HG03095 (cell line): ENCODE measurements around the gene PLEKHD1.
"Not testable (repeated sequence)": the region's sequence is repeated elsewhere in the genome, so short reads cannot be mapped to it uniquely, and the experiment has no call there.

Source experiments
- ATAC-seq: cut with Tn5 transposase; IDR thresholded peaks from one replicate; pipeline ENCODE4 v1.9.1; 2021; ENCODE audit warnings: moderate library complexity; ENCODE audit not compliant: unreplicated experiment

Gene PLEKHD1

DNA sequence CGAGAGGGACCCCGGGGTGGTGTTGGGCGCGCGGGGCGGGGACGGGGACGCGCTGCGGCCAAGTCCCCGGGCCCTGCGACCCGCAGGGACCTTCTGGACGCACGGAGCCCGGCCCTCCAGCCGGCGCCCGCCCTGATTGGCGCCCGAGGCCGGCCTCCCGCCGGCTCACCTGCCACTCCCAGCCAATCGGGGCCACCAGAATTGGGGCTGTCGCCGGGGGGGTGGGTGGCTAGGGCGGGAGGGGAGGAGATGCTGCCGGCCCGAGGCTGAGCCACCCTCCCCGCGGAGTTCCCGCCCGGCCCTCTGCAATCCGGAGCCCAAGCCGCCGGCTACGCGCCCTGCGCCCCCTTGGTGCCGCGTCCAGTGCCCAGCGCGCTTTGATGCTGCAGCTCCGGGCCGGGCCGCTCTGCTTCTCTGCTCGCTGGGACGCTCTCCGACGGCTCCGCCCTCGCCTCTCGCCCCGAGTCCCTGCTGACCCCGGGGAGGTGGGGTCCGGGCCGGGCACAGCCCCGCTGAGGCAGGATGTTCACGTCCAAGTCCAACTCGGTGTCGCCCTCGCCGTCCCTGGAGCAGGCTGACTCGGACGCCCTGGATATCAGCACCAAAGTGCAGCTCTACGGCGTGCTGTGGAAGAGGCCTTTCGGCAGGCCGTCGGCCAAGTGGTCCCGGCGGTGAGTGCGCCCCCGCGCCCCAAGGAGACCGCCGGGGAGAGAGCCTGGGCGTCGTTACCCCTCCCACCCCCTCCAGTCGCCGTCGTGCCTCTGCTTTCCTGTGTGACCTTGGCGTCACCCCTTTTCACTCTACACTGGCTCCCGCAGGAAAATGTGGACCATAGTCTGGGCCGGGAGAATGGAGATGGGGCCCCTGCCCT, at the start of gene PLEKHD1:
TSS of gene PLEKHD1 (plus strand) at position 285 of the 871 bp plus-strand sequence. CDS start at position 523, 238 bp downstream.
- ATAC-seq = no peak

DNA sequence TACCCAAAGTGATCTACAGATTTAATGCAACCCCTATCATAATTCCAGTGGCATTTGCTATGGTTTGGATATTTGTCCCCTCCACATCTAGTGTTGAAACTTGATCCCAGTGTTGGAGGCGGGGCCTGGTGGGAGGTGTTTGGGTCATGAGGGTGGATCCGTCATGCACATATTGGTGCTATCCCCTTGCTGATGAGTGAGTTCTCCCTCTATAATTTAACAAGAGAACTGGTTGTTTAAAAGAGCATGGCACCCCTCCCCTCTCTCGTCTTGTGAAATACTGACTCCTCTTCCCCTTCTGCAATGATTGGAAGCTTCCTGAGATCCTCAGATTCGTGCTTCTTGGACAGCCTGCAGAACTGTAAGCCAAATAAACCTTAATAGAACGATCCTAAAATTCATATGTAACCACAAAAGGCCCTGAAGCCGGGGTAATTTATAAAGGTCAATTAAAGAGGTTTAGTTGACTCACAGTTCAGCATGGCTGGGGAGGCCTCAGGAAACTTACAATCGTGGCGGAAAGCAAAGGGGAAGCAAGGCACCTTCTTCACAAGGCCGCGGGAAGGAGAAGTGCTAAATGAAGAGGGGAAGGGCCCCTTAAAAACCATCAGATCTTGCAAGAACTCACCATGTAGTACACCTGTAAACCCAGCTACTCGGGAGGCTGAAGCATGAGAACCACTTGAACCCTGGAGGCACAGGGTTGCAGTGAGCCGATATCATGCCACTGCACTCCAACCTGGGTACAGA, 44.8 kb upstream of the PLEKHD1 start:
- no peak for ATAC-seq

- peak; percentile 85 for ATAC-seq
Observed at GRCh38 chr14:69441948-69442347, 42.6 kb upstream of the PLEKHD1 start.

DNA sequence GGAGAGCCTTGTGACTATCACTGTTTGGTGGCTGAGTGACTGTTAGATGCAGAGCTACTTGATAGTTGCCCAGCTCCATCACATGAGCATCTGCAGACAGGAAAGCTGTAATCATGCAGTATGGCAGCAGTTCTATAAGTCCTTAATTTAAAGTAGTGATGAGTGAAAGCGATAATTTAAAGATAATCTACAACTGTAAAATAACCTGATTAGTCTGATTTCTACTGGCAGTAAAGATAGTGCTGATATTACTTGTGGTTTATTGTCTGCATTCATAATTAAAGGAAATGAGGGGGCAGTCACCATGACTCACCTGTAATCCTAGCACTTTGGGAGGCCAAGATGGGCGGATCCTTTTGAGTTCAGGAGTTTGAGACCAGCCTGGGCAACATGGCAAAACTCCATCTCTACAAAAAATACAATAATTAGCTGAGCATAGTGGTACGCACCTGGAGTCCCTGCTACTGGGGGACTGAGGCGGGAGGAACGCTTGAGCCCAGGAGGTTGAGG, 41.2 kb upstream of the PLEKHD1 start:
- ATAC-seq = no peak

- no peak for ATAC-seq
Observed at GRCh38 chr14:69449216-69449615, 35.3 kb upstream of the PLEKHD1 start.

DNA sequence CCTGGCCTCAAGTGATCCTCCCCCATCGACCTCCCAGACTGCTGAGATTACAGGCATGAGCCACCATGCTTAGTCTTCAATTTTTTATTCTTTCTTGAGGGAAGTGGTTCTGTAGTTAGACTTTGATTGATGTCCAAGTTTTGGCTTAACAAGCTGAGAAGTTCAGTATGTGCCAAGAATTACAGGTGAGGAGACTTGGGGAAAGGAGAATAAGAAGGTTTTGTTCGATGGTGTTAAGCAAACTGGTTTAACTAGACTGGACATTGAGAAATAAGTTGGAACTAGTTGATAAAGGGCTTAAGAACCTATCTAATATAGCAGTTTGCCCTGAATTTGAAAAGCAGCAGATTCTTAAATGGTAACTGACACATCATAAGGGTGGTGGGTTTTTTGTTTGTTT, 32.6 kb upstream of the PLEKHD1 start:
- no peak for ATAC-seq

DNA sequence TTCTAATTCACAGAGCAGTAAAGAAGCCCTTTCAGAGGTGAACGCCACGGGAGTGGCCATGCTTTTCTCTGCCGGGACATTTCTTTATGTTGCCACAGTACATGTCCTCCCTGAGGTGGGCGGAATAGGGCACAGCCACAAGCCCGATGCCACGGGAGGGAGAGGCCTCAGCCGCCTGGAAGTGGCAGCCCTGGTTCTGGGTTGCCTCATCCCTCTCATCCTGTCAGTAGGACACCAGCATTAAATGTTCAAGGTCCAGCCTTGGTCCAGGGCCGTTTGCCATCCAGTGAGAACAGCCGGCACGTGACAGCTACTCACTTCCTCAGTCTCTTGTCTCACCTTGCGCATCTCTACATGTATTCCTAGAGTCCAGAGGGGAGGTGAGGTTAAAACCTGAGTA, 26.2 kb upstream of the PLEKHD1 start:
- ATAC-seq = no peak

GRCh38 chr14:69459122-69459521, 25.4 kb upstream of the PLEKHD1 start:
- ATAC-seq = no peak

- ATAC-seq = no peak
Observed at GRCh38 chr14:69460093-69460701, 24.3 kb upstream of the PLEKHD1 start.

- no peak for ATAC-seq
Observed at GRCh38 chr14:69464379-69464778, 20.1 kb upstream of the PLEKHD1 start.

DNA sequence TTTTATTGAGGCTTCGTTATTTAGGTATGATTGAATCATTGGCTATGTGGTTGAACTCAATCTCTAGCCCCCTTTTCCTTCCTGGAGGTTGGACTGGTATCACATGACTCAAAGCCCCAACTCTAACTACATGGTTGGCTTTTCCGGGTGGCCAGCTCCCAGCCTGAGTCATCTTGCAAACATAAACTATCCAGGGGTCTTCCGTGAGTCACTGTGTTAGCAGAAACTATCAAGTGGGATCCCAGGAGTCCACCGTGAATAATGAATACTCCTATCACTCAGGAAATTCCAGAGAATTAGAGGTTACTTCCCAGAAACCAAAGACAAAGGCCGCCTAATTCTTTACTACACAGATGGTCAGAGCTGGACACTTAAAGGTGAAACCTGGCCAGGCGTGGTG, 19.7 kb upstream of the PLEKHD1 start:
- no peak for ATAC-seq

DNA sequence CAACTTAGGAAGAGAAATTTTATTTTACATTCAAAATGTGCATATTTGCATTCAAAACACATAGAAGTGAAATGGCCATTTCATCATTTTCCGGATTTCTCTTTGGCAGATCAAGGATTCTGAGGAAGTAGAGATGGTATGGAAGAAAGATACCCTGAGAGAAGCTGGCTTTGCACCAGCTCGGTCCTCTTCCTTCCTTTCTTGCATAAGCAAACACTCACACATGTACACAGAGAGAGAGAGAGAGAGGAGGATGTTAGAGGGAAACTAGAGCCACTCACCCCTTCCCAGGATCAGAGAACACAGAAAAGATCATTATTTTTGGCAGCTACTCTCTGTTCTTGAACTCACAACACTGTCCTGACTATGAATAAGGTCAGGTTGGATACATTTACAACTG, 15.6 kb upstream of the PLEKHD1 start:
- ATAC-seq = no peak

DNA sequence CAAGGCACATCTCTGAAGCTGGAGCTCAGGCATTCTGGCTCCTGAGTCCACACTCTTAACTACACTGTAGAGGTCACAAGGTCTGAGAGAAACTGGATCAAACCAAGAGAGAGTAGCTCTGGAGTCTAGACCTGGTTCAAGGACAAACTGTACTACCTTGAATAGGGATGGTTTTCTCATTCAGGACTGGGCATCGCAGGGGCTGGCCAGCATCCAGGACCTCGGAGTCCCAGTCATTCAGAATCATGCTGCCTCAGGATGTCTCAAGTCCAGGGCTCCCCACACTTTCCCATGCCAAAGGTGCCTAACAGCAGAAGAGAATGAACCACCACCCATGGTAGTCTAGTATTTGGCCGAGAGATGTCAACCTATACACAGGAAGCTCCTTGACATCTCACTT, 13.1 kb upstream of the PLEKHD1 start:
- ATAC-seq = no peak

GRCh38 chr14:69471916-69472315, 12.6 kb upstream of the PLEKHD1 start:
- no peak for ATAC-seq

GRCh38 chr14:69473260-69473659, 11.3 kb upstream of the PLEKHD1 start:
- ATAC-seq = no peak

- ATAC-seq = no peak
Observed at GRCh38 chr14:69473946-69474345, 10.6 kb upstream of the PLEKHD1 start.

DNA sequence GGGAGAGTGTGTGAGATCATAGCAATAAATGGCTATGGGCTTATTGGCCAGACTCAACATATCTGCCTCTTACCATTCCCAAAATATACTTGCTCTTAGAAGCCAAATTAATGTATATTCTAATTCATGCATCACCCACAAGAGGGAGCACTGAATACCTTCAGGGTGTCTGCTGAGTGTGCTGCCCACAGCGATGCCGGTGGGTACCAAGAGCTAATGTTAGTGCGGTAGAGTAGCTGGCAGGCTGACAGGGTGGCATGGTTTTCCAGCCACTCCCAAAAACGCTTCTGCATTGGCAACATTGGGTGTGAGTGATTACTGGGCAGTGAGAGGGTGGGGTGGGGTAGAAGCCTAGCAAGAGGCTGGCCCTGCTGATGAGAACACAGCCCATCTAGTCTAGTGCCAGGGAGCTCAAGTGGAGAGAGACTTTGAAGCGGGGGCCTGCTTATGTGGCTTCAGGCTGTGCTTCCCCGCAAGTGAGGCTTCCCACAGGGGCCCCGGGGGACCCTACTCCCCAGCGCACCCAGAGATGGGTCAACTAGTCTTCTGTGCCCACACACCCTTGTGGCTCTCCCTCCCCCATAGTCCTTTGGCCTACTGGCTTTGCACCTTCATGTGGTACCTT, 9.2 kb upstream of the PLEKHD1 start:
- no peak for ATAC-seq

GRCh38 chr14:69476824-69477450, 7.6 kb upstream of the PLEKHD1 start:
- ATAC-seq = not testable (repeated sequence)

- ATAC-seq = not testable (repeated sequence)
Observed at GRCh38 chr14:69478055-69478454, 6.5 kb upstream of the PLEKHD1 start.

GRCh38 chr14:69479696-69480095, 4.8 kb upstream of the PLEKHD1 start:
- no peak for ATAC-seq

- no peak for ATAC-seq
Observed at GRCh38 chr14:69480136-69480535, 4.4 kb upstream of the PLEKHD1 start.
